ENCODE results near the gene VPS39.

VPS39 gene

GRCh38 chr15:42130246-42130986, 77.7 kb downstream of the VPS39 start:
- DNase-seq (ENCODE audit: low spot score) = no peak

GRCh38 chr15:42129364-42129763, 78.7 kb downstream of the VPS39 start:
- DNase-seq (ENCODE audit: low spot score) = no peak

- no peak for DNase-seq (ENCODE audit: low spot score)
Measured at GRCh38 chr15:42128476-42128875, 79.6 kb downstream of the VPS39 start.

- no peak for DNase-seq (ENCODE audit: low spot score)
Measured at GRCh38 chr15:42123546-42123945, 84.6 kb downstream of the VPS39 start.

DNA sequence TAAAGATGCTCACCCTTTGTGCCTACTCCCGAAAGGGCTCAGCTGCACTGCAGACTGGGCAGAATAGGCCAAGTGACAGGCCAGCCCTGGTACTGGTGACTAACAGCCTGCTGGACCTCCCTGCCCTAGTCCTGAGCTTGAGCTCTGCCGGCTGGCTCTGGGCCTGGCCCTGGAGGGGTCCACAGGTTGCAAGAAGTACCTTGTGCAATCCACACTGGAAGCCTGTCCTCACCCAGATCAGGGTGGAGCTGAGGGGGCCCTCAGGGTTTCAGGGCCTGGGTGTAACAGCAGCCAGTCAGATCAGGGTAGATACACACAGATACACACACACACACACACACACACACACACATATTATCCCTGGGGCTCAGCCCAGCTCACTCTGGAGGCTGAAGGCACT, 86.4 kb downstream of the VPS39 start:
- no peak for DNase-seq (ENCODE audit: low spot score)

DNA sequence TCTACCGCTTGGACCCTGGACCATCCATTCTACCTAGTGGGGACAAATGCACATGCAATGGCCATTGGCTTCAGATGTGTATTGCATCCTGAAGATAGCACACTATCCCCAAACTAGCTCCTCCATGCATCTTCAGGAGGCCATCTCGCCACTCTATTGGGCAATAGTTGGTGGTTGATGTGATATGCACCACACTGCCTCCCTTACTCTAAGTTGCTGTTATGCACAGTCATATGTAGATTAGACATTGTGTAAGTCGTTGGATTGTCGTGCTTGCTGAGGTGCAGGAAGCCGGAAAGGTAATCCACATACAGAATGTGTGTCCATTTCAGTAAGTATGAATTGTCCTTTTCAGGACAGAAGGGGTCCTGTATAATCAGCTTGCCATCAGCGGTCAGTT, 87.1 kb downstream of the VPS39 start:
- DNase-seq (ENCODE audit: low spot score) = no peak

DNA sequence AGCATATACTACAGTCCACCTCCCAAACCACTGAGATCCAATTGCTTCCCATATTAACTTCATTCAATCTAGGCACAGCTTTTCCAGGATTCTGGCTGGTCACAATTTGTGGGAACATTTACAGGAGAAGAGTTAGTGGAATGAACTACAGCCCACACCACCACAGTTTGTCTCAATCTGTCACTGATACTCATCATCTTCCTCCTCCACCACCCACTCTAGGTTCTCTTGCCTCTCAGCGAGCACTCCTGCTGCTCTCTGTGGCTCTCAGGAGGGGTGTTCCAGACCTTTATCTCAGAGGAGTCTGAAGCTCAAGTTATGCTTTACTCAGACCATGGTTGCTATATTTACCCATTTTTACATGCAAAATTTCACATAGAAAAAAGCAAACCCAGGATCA, 87.8 kb downstream of the VPS39 start:
- DNase-seq (ENCODE audit: low spot score) = no peak

DNA sequence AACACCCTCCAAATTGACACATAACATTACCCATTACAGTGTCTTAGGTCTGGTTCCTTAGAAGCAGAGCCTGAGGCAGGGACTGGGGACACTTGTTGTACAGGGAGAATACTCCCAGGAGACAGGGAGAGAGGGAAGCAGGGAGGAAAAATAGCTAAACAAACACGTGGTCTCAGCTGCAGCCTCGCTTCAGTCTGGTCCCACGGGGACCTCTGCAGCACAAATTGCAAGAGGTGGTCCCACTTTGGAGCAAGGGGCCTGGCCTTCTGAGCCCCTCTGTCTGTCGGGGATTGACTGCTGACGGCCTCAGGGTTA, 88.7 kb downstream of the VPS39 start:
- DNase-seq (ENCODE audit: low spot score) = no peak

DNA sequence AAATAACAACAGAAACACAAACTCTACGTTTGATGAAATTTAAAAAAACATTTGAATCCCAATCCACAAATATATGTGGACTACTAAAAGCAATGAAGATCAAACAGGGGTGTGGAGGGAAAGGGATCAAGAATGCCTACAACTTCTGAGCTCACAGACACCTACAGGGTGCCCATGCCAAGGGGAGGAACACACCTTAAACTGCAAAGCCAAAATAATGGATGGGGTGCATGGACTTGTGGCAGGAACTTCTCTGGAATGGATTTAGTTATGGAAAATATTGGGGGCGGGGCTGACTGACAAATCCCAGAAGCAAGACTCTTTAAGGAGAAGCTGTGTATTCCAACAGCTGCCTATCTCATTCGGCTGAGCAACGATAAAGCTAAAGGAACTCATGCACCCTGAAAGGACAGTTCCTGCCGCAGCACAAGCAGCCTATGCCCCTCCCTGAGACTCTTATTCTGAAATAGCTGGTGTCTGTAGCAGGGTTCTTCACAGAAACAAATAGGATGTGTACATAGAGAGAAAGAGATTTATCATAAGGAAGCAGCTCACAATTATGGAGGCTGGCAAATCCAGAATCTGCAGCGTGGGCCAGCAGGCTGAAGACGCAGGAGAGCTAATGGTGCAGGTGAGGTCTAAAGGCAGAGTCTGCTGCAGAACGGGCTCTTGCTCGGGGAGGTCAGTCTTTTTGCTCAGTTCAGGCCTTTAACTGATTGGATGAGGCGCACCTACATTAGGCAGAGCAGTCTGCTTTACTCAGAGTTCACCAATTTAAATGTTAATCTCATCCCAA, 89.3 kb downstream of the VPS39 start:
- DNase-seq (ENCODE audit: low spot score) = no peak

DNA sequence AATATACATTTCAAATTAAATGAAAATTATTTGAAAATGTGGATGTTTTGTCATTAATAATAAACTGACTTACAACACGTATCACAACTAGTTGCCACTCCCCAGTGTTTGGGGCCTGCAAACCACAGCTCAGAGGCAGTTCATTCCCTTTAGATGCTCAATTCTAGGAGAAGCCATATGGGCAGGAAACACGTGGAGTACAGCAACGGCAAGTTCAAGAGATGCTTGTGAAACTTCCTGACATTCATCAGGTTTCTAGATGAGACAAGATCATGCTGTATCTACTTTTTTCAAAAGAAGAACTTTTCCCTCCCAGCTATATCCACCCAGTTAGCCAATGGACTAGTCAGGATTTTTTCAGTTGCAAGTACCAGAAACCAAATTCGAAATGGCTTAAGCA, 96.2 kb downstream of the VPS39 start:
- no peak for DNase-seq (ENCODE audit: low spot score)

DNA sequence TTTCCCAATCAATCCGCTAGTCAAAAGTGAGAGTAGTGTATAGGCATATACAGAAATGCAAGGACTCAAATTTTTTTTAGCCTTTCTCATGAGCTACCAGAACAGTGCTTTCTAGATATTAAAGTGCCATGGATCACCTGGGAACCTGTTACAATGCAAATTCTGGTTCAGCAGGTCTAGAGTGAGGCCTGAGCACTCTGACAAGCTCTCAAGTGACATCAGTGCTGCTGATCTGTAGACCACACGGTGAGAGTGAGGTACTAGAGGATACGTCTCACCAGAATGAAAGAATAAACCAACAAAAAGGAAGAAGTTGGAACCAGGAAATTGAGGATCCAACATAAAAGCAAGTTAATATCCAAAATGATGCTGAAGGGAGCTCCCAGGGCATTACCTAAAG, 97.7 kb downstream of the VPS39 start:
- no peak for DNase-seq (ENCODE audit: low spot score)

DNA sequence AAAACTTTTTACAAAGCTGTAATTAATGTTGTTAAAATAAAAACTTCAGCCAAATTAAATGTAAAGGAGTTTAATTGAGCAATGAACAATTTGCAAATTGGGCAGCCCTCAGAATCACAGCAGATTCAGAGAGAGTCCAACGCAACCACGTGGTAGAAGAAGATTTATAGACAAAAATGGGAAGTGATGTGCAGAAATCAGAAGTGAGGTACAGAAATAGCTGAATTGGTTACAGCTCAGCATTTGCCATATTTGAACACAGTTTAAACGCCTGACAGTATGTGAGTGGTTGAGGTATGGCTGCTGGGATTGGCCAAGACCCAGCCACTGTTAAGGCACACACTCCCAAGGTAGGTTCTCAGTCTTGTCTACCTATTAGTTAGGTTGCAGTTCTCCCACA, 99.3 kb downstream of the VPS39 start:
- no peak for DNase-seq (ENCODE audit: low spot score)
